ENCODE data around the gene CNOT4. TPM values are rescaled to one million over a fixed set of nuclear protein-coding genes. Genes with fewer than 3 reads are reported as not detected.
"Not testable (repeated sequence)": the region's sequence is repeated elsewhere in the genome, so short reads cannot be mapped to it uniquely, and the experiment has no call there.

Gene CNOT4
- total RNA-seq, 4 donors from 2014 or later, result 25.6 to 36.8 (median 29.3) TPM

DNA sequence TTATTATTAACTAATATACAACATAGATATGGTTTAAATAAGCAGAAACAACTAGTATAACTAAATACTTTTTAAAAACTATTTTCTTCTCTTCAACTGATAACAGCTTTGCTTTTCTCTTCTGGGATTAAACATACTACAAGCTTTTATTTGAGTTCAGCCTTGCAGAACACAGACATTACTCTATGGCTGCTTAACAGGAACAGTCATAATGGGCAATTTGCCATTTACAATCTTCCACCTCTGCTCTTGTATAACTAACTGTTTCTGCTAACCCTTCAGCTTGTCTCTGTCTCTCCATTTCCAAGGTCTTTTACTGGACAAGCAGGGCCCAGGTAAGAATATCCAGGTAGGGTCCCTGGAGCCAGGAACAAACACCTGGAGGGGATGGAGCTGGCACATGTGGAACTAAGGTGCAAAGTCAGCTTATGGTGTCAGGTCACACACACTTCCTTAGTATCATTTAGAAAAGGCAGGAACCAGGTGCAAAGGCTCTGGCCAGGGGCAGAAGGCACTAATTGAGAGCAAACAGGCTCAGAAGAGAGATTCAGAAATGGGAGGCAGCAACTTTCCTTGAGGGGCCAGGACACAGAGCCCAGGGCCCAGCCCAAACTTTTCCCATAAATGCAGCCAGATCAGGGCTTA is 183.1 kb downstream of the CNOT4 start:
- no peaks in the 10 kb centered on the region for H3K27me3 ChIP-seq
- H3K36me3 ChIP-seq, result no peaks in the 10 kb centered on the region
- peaks cover 0 to 3% of the 10 kb centered on the region in 2 donors for H3K4me1 ChIP-seq
- no peak for TF ChIP-seq POLR2A (IDR thresholded peaks at IDR 0.05)
- TF ChIP-seq, protein P1, sequence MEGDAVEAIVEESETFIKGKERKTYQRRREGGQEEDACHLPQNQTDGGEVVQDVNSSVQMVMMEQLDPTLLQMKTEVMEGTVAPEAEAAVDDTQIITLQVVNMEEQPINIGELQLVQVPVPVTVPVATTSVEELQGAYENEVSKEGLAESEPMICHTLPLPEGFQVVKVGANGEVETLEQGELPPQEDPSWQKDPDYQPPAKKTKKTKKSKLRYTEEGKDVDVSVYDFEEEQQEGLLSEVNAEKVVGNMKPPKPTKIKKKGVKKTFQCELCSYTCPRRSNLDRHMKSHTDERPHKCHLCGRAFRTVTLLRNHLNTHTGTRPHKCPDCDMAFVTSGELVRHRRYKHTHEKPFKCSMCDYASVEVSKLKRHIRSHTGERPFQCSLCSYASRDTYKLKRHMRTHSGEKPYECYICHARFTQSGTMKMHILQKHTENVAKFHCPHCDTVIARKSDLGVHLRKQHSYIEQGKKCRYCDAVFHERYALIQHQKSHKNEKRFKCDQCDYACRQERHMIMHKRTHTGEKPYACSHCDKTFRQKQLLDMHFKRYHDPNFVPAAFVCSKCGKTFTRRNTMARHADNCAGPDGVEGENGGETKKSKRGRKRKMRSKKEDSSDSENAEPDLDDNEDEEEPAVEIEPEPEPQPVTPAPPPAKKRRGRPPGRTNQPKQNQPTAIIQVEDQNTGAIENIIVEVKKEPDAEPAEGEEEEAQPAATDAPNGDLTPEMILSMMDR (IDR thresholded peaks at IDR 0.05), result no peak
- intact Hi-C loops (cut with DNase I), result no loop called here
- DNase-seq, result no peak
- no peak overlapping the region for H3K4me3 ChIP-seq (replicated peaks in 1 of 3)
- H3K27ac ChIP-seq, result no peak overlapping the region
- H3K9me3 ChIP-seq, result no peaks in the 10 kb centered on the region

DNA sequence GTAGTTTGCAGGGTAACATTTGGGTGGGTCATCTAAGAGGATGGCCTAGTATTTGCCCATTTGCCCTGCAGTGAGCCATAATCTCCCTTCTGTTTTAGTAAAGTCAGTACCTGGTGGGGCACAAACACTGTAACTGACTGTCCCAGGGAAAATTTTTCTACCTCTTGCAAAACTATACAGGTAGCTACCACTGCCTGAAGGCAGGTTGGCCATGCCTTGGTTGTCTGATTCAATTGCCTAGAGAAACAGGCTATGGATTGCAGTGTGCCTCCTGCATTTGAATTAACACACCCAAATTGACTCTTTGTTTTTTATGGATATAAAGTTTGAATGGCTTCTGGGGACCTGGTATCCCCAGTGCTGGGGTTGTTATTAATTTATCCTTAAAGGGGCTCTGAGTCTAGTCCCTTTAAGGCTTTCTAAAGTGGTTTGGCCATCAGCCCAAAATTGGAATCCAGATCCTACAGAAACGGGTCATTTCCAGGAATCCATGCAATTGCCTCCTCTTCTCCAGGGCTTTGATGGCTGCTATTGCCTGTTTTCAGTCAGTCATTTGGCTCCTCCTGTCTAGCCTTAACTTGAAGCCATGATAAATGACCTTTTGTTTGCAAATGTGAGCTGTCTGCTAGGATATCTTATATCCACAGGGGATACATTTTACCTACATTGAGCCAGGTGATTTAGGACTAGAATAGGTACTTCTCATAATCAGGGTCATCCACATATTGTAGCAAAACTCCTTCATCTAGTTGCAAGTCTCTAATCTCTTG is 187.1 kb downstream of the CNOT4 start:
- no peaks in the 10 kb centered on the region for H3K36me3 ChIP-seq
- no peaks in the 10 kb centered on the region for H3K27me3 ChIP-seq
- no peak for DNase-seq
- H3K27ac ChIP-seq, result no peak overlapping the region
- H3K4me1 ChIP-seq, result peaks cover 3 to 8% of the 10 kb centered on the region in 2 donors
- WGBS, 2 donors, result 50 to 60% methylated on average over 1 of the region's 1 CpG
- H3K4me3 ChIP-seq (replicated peaks in 1 of 3), result no peak overlapping the region
- intact Hi-C loops (cut with DNase I), result no loop called here
- no peak for TF ChIP-seq POLR2A (IDR thresholded peaks at IDR 0.05)
- TF ChIP-seq, protein P1 (IDR thresholded peaks at IDR 0.05), result no peak
- no peaks in the 10 kb centered on the region for H3K9me3 ChIP-seq

DNA sequence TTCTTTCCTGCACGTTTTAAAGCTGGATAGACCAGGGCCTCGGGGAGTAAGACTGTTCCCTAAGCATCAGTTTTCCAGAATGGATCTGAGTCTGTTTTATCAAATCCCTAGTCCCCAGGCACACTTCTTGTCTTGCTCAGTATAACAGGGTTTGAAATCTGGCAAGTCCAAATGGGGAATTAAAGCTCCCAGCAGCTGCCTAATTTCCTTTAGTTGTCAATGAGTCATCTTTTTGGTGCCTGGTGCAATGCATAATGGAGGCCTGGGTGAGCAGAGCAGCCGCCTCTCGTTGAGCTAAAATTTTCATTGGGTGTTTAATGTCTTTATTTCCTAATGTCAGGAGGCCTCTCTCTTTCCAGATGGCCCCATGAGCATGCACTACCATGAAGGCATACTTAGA is 188.3 kb downstream of the CNOT4 start:
- Histone ChIP-seq H3K4me3 (replicated peaks in 1 of 3) (no peak overlapping the region), H3K27ac (no peak overlapping the region), H3K27me3 (no peaks in the 10 kb centered on the region), H3K9me3 (no peaks in the 10 kb centered on the region), H3K4me1 (peaks cover under 1 to 8% of the 10 kb centered on the region in 2 donors), H3K36me3 (no peaks in the 10 kb centered on the region)
- DNase-seq, result no peak
- TF ChIP-seq, protein P1 (IDR thresholded peaks at IDR 0.05), result no peak
- TF ChIP-seq POLR2A (IDR thresholded peaks at IDR 0.05), result no peak
- intact Hi-C loops (cut with DNase I), result no loop called here
- 75 to 82% methylated on average over 4 of the region's 4 CpGs for WGBS, 2 donors

DNA sequence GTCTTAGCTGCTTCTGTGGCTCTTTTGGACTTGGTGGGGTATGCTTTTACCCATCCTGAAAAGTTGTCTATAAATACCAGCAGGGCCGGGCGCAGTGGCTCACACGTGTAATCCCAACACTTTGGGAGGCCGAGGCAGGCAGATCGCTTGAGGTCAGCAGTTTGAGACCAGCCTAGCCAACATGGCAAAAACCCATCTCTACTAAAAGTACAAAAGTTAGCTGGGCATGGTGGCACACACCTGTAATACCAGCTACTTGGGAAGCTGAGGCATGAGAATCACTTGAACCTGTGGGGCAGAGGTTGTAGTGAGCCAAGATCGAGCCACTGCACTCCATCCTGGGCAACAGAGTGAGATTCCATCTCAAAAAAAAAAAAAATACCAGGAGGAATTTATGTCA is 188.9 kb downstream of the CNOT4 start:
- H3K9me3 ChIP-seq; H3K4me3 ChIP-seq (replicated peaks in 1 of 3); intact Hi-C loops (cut with DNase I); H3K36me3 ChIP-seq; H3K27ac ChIP-seq; H3K4me1 ChIP-seq; H3K27me3 ChIP-seq; DNase-seq: not testable (repeated sequence)
- 90% methylated on average over 6 of the region's 6 CpGs for WGBS, 2 donors

DNA sequence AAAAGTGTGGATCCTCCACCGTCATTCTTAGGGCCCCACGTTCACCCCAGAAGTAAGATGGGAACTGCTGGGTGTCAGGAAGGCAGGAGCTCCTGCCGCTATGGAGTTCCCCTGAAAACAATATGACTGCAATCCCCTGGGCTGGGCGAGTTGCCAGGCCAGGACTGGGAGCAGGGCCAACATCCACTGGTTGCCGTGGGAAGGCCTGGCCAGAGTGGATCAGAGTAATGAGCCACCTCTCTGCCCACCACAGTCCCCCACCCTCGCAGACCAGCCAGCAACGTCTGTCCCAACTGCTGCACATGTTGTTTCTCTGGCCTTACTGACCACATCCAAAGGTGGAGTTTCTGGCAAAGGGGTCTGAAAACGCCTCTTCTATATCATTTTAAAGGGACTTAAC is 189.6 kb downstream of the CNOT4 start:
- DNase-seq, result peak; percentile 89 to 94
- no peak for TF ChIP-seq POLR2A (IDR thresholded peaks at IDR 0.05)
- TF ChIP-seq, protein P1 (IDR thresholded peaks at IDR 0.05), result no peak
- no peak overlapping the region for H3K4me3 ChIP-seq (replicated peaks in 1 of 3)
- no peaks in the 10 kb centered on the region for H3K9me3 ChIP-seq
- H3K27me3 ChIP-seq, result no peaks in the 10 kb centered on the region
- WGBS, 2 donors, result 11 to 14% methylated on average over 7 to 8 of the region's 8 CpGs
- intact Hi-C loops (cut with DNase I), result no loop called here
- H3K4me1 ChIP-seq, result peaks cover 0 to 8% of the 10 kb centered on the region in 2 donors
- H3K36me3 ChIP-seq, result no peaks in the 10 kb centered on the region
- no peak overlapping the region for H3K27ac ChIP-seq
